Astrocyte (in vitro differentiated cells and primary cell): ENCODE measurements around the gene KIAA1671.

Experiments
- EZH2 ChIP-seq: IDR thresholded peaks from 2 replicates; pipeline ENCODE4 v1.6.1; 2012; ENCODE audit warnings: mild to moderate bottlenecking, low read length, inconsistent platforms; ENCODE audit not compliant: insufficient read depth
- TF ChIP-seq, protein P1 (sequence below): IDR thresholded peaks from 2 replicates; pipeline ENCODE4 v1.5.1; 2011; ENCODE audit warnings: low read depth, mild to moderate bottlenecking, inconsistent platforms, low read length, moderate library complexity; ENCODE audit not compliant: insufficient read depth

DNA sequence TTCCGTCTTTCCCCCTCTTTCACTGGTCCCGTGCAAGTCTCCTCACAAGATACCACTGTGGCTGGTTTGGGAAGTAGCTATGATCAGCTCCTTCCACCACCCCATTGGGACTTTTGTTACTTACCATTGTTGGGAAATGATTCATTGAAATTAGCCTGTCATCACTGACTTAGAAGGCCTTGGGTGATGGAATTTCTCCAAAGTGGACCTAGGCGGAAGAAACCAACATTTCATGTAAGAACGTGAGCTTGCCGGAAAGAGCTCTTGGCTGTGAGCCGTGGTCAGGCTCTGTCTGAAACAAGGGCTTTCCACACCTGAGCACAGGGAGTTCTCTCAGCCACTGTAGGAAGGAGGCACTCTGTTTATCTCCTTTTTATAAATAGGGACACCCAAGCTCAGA lies 223.7 kb downstream of the KIAA1671 start:
- TF ChIP-seq, protein P1, sequence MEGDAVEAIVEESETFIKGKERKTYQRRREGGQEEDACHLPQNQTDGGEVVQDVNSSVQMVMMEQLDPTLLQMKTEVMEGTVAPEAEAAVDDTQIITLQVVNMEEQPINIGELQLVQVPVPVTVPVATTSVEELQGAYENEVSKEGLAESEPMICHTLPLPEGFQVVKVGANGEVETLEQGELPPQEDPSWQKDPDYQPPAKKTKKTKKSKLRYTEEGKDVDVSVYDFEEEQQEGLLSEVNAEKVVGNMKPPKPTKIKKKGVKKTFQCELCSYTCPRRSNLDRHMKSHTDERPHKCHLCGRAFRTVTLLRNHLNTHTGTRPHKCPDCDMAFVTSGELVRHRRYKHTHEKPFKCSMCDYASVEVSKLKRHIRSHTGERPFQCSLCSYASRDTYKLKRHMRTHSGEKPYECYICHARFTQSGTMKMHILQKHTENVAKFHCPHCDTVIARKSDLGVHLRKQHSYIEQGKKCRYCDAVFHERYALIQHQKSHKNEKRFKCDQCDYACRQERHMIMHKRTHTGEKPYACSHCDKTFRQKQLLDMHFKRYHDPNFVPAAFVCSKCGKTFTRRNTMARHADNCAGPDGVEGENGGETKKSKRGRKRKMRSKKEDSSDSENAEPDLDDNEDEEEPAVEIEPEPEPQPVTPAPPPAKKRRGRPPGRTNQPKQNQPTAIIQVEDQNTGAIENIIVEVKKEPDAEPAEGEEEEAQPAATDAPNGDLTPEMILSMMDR, result no peak
- no peak for TF ChIP-seq EZH2
